ENCODE results near the gene KCNK10. TPM values are rescaled to one million over a fixed set of nuclear protein-coding genes. Genes with fewer than 3 reads are reported as not detected.

The KCNK10 gene
- total and polyA plus RNA-seq, 9 donors = 0.01 to 0.23 (median 0.04) TPM; not detected in 4

- Histone ChIP-seq H3K27me3 (ENCODE audit: control insufficient read depth, insufficient read depth, low read length) (no peaks in the 10 kb centered on the region), H3K9me3 (replicated peaks; ENCODE audit: control insufficient read depth, low read depth, low read length) (no peaks in the 10 kb centered on the region), H3K36me3 (ENCODE audit: control insufficient read depth, insufficient read depth, low read length) (no peaks in the 10 kb centered on the region), H3K27ac (ENCODE audit: low read length) (no peak overlapping the region), H3K4me3 (ENCODE audit: low read length) (no peak overlapping the region), H3K4me1 (ENCODE audit: control insufficient read depth, insufficient read depth, low read length) (no peaks in the 10 kb centered on the region)
- WGBS (ENCODE audit: insufficient coverage) = no CpG with 5 or more reads among the region's 4 CpGs
- DNase-seq = no peak
Measured at GRCh38 chr14:88234442-88234841, 88.6 kb downstream of the KCNK10 start.

- H3K4me3 ChIP-seq (ENCODE audit: low read length) = no peak overlapping the region
- no peaks in the 10 kb centered on the region for H3K36me3 ChIP-seq (ENCODE audit: control insufficient read depth, insufficient read depth, low read length)
- no peaks in the 10 kb centered on the region for H3K9me3 ChIP-seq (replicated peaks; ENCODE audit: control insufficient read depth, low read depth, low read length)
- no peaks in the 10 kb centered on the region for H3K4me1 ChIP-seq (ENCODE audit: control insufficient read depth, insufficient read depth, low read length)
- WGBS (ENCODE audit: insufficient coverage) = 40% methylated on average over 2 of the region's 5 CpGs
- no peak overlapping the region for H3K27ac ChIP-seq (ENCODE audit: low read length)
- no peaks in the 10 kb centered on the region for H3K27me3 ChIP-seq (ENCODE audit: control insufficient read depth, insufficient read depth, low read length)
- no peak for DNase-seq
Measured at GRCh38 chr14:88233915-88234314, 89.2 kb downstream of the KCNK10 start.

DNA sequence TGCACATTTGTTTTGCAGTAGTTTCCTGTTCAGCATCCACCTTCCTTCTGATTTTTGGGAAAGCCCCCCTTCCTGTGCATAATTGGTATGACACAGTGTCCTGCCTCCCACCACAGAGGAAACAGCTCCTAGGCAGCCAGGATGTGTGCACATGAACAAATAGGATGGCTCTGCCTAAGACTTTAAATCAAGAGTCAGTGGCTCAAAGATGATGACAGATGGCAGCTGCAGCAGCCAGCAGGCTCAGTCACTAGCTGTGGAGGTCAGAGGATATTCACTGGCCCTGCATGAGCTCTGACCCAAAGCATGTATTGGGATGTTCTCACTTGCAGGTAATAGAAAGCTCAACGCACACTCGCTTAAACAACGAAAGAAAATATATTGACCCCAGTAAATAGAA, 90.3 kb downstream of the KCNK10 start:
- no peaks in the 10 kb centered on the region for H3K4me1 ChIP-seq (ENCODE audit: control insufficient read depth, insufficient read depth, low read length)
- peak; percentile 48 for DNase-seq
- H3K27ac ChIP-seq (ENCODE audit: low read length) = no peak overlapping the region
- no peaks in the 10 kb centered on the region for H3K27me3 ChIP-seq (ENCODE audit: control insufficient read depth, insufficient read depth, low read length)
- H3K4me3 ChIP-seq (ENCODE audit: low read length) = no peak overlapping the region
- no peaks in the 10 kb centered on the region for H3K36me3 ChIP-seq (ENCODE audit: control insufficient read depth, insufficient read depth, low read length)
- no peaks in the 10 kb centered on the region for H3K9me3 ChIP-seq (replicated peaks; ENCODE audit: control insufficient read depth, low read depth, low read length)
- no CpG with 5 or more reads among the region's 3 CpGs for WGBS (ENCODE audit: insufficient coverage)

DNA sequence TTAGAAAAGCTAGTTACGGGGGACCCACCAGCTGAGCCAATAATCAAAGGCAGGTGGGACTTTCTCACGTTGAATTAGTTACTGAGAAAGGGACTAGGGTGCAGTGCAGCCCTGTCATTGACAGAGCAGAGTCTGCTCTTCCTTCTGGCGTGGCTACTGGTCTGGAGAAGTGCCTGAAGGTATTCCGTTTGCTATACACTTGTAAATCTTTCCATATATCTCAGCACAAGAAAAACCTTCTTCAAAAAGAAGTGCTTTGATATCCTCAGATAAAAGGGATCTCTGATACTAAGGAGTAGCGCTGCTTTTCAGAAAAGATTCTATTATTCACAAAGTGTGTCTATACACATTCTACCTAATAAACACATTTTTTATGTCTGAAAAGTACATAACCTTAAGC, 91.5 kb downstream of the KCNK10 start:
- H3K36me3 ChIP-seq (ENCODE audit: control insufficient read depth, insufficient read depth, low read length) = no peaks in the 10 kb centered on the region
- 49% methylated on average over 2 of the region's 5 CpGs for WGBS (ENCODE audit: insufficient coverage)
- H3K9me3 ChIP-seq (replicated peaks; ENCODE audit: control insufficient read depth, low read depth, low read length) = no peaks in the 10 kb centered on the region
- H3K4me1 ChIP-seq (ENCODE audit: control insufficient read depth, insufficient read depth, low read length) = no peaks in the 10 kb centered on the region
- DNase-seq = peak; percentile 30
- no peak overlapping the region for H3K4me3 ChIP-seq (ENCODE audit: low read length)
- H3K27ac ChIP-seq (ENCODE audit: low read length) = no peak overlapping the region
- no peaks in the 10 kb centered on the region for H3K27me3 ChIP-seq (ENCODE audit: control insufficient read depth, insufficient read depth, low read length)

DNA sequence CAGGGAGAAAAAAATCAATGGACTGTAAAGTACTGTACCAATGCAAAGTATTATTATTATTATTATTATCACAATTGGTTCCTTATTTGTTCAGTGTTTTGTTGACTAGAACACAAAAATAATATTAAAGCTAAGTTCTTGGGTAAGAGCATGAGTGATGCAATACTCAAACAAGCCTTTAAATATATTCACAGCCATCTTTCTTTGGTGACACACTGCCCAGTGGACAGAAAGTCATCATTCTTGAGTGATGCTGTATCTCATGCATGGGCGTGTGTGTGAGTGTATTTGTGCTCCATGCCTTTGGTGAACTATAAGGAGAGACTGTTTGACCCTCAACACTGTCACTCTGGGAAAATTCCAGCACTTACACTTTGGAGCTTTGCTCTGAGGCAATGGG, 93.6 kb downstream of the KCNK10 start:
- WGBS (ENCODE audit: insufficient coverage) = no CpG with 5 or more reads among the region's 1 CpG
- no peaks in the 10 kb centered on the region for H3K9me3 ChIP-seq (replicated peaks; ENCODE audit: control insufficient read depth, low read depth, low read length)
- no peaks in the 10 kb centered on the region for H3K36me3 ChIP-seq (ENCODE audit: control insufficient read depth, insufficient read depth, low read length)
- DNase-seq = no peak
- H3K4me1 ChIP-seq (ENCODE audit: control insufficient read depth, insufficient read depth, low read length) = no peaks in the 10 kb centered on the region
- no peak overlapping the region for H3K27ac ChIP-seq (ENCODE audit: low read length)
- H3K4me3 ChIP-seq (ENCODE audit: low read length) = no peak overlapping the region
- no peaks in the 10 kb centered on the region for H3K27me3 ChIP-seq (ENCODE audit: control insufficient read depth, insufficient read depth, low read length)

DNA sequence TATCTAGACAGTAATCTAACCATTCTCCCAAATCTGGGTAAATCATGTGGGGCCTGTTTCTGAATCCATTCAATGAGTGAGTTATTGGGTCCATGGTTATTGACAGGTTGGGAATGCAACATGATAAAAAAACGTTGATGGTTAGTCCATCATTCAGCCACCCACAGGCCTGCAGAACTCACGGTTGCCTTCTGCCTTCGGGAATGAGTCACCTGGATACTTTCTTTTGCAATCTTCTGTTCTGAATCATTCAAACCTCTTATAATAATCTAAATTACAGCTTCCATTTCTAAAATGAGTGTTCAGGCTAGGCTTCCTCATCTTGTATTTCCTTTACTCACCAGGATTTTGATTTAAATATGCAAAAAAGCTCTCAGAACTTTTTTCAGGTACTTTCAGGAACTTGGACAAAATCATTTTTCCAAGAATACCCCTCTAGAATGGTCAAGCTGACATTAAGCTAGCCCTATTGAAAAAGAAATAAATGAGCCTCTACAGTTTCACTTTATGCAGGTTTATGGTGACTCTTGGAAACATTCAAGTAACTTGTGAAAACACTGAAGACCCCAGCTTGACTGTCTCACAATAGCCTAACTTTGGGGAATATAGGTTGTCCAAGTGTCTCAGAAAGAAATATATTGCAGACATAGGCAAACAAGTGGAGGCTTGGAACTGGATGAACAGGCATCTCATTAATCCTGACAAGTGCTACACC, 94.4 kb downstream of the KCNK10 start:
- Histone ChIP-seq H3K27me3 (ENCODE audit: control insufficient read depth, insufficient read depth, low read length) (no peaks in the 10 kb centered on the region), H3K4me3 (ENCODE audit: low read length) (no peak overlapping the region), H3K9me3 (replicated peaks; ENCODE audit: control insufficient read depth, low read depth, low read length) (no peaks in the 10 kb centered on the region), H3K36me3 (ENCODE audit: control insufficient read depth, insufficient read depth, low read length) (no peaks in the 10 kb centered on the region), H3K27ac (ENCODE audit: low read length) (no peak overlapping the region), H3K4me1 (ENCODE audit: control insufficient read depth, insufficient read depth, low read length) (no peaks in the 10 kb centered on the region)
- no CpG with 5 or more reads among the region's 3 CpGs for WGBS (ENCODE audit: insufficient coverage)
- DNase-seq = no peak

DNA sequence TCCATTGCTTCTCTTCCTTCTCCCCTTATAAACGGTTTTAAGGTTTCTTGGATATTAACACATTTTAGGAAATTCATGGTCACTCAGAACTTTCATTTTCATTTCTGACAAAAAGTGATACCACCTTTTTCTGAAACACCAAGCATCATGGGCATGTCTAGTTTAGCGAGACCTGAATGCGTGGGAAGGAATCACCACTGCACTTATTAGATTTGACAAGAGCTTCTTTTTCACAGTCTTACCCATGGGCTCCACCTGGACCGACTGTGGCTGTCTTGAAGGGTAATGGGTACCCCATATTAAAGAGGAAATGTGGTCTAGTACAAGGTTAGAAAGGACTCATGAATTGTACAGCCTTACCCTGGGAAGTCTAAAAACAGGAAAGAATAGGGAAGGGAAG, 95.4 kb downstream of the KCNK10 start:
- H3K4me1 ChIP-seq (ENCODE audit: control insufficient read depth, insufficient read depth, low read length) = no peaks in the 10 kb centered on the region
- WGBS (ENCODE audit: insufficient coverage) = 100% methylated on average over 1 of the region's 4 CpGs
- no peaks in the 10 kb centered on the region for H3K27me3 ChIP-seq (ENCODE audit: control insufficient read depth, insufficient read depth, low read length)
- H3K36me3 ChIP-seq (ENCODE audit: control insufficient read depth, insufficient read depth, low read length) = no peaks in the 10 kb centered on the region
- no peak overlapping the region for H3K27ac ChIP-seq (ENCODE audit: low read length)
- no peak for DNase-seq
- peaks cover 5% of the 10 kb centered on the region for H3K9me3 ChIP-seq (replicated peaks; ENCODE audit: control insufficient read depth, low read depth, low read length)
- H3K4me3 ChIP-seq (ENCODE audit: low read length) = no peak overlapping the region

DNA sequence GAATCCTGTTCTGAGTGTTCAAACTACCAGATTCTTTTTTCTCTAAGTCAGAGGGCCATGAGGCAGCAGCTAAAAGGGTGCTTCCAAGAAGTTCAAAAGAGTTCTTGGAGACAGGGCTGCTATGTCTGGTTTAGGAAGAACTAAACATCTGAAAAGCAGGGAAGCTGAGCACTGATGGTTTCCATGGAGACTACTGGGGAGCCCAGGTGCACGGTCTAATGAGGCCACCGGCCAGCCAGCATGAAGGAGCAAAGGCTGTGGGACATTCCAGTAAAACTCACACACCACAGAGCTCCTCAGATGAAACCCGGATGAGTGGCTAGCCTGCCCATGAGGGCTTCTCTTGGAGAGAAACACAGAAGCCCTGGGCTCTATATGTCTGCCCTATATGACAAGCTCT, 97.3 kb downstream of the KCNK10 start:
- no peak overlapping the region for H3K27ac ChIP-seq (ENCODE audit: low read length)
- H3K36me3 ChIP-seq (ENCODE audit: control insufficient read depth, insufficient read depth, low read length) = no peaks in the 10 kb centered on the region
- 18% methylated on average over 3 of the region's 3 CpGs for WGBS (ENCODE audit: insufficient coverage)
- H3K4me3 ChIP-seq (ENCODE audit: low read length) = no peak overlapping the region
- no peak for DNase-seq
- peaks cover 8% of the 10 kb centered on the region for H3K9me3 ChIP-seq (replicated peaks; ENCODE audit: control insufficient read depth, low read depth, low read length)
- H3K4me1 ChIP-seq (ENCODE audit: control insufficient read depth, insufficient read depth, low read length) = no peaks in the 10 kb centered on the region
- H3K27me3 ChIP-seq (ENCODE audit: control insufficient read depth, insufficient read depth, low read length) = no peaks in the 10 kb centered on the region

- no peaks in the 10 kb centered on the region for H3K36me3 ChIP-seq (ENCODE audit: control insufficient read depth, insufficient read depth, low read length)
Measured at GRCh38 chr14:88218119-88218915, 104.8 kb downstream of the KCNK10 start.

GRCh38 chr14:88212691-88213090, 110.4 kb downstream of the KCNK10 start:
- Histone ChIP-seq H3K27me3 (ENCODE audit: control insufficient read depth, insufficient read depth, low read length) (no peaks in the 10 kb centered on the region), H3K9me3 (replicated peaks; ENCODE audit: control insufficient read depth, low read depth, low read length) (no peaks in the 10 kb centered on the region), H3K27ac (ENCODE audit: low read length) (no peak overlapping the region), H3K36me3 (ENCODE audit: control insufficient read depth, insufficient read depth, low read length) (no peaks in the 10 kb centered on the region), H3K4me3 (ENCODE audit: low read length) (no peak overlapping the region), H3K4me1 (ENCODE audit: control insufficient read depth, insufficient read depth, low read length) (no peaks in the 10 kb centered on the region)
- no peak for DNase-seq

More at GRCh38 chr14:88218119-88218915, 104.8 kb downstream of the KCNK10 start:
- H3K4me3 ChIP-seq (ENCODE audit: low read length) = no peak overlapping the region
- 55% methylated on average over 2 of the region's 9 CpGs for WGBS (ENCODE audit: insufficient coverage)
- H3K27me3 ChIP-seq (ENCODE audit: control insufficient read depth, insufficient read depth, low read length) = no peaks in the 10 kb centered on the region
- no peaks in the 10 kb centered on the region for H3K4me1 ChIP-seq (ENCODE audit: control insufficient read depth, insufficient read depth, low read length)
- no peak overlapping the region for H3K27ac ChIP-seq (ENCODE audit: low read length)
- H3K9me3 ChIP-seq (replicated peaks; ENCODE audit: control insufficient read depth, low read depth, low read length) = peaks cover 8% of the 10 kb centered on the region
- no peak for DNase-seq
